ENCODE measurements around the gene ITPRIPL2.

DNA sequence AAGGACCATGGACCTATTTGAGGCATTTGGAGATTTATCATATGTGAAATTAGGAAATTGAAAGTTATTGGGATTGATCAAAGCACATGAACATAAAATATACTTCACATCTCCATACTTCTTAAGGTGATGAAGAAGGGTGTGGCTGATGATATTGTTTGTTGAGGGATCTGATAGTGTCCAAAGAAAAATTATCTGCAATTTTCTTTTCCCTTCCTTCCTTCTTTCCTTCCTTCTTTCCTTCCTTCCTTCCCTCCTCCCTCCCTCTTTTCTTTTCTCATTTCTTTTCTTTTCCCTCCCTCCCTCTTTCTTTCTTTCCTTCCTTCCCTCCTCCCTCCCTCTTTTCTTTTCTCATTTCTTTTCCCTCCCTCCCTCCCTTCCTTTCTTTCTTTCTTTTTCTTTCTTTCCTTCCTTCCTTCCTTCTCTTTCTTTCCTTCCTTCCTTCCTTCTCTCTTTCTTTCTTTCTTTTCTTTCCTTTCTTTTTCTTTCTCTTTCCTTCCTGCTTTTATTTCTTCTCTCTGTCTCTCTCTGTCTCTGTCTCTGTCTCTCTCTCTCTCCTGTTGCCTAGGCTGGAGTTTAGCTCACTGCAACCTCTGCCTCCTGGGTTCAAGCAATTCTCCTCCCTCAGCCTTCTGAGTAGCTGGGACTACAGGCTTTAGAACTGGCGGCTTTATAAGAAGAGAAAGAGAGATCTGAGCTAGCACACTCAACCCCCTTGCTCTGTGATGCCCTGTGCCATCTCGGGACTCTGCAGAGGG lies 20.9 kb upstream of the ITPRIPL2 start:
- no peak for TF ChIP-seq CTCF (conservative IDR thresholded peaks at IDR 0.05; ENCODE audit: low read length)
- no peak for TF ChIP-seq EZH2phosphoT487 (IDR thresholded peaks at IDR 0.05; ENCODE audit: borderline replicate concordance, low read depth, low read length)

All from OCI-LY7 (cell line).